NCI-H2171 treated with DMSO at 0.1 percent for 48 hours (cell line): ENCODE data around the gene STXBP5.
A peak's percentile ranks its signal among the peaks of the same experiment; 100 is the strongest.

Experiments
- DNase-seq: peaks from one replicate; lab custom pipeline; 2025; lab: John Stamatoyannopoulos, UW

Gene STXBP5

GRCh38 chr6:147211349-147211748 lies 7.1 kb downstream of the STXBP5 start:
- no peak for DNase-seq

GRCh38 chr6:147211831-147212230 lies 7.6 kb downstream of the STXBP5 start:
- no peak for DNase-seq

- DNase-seq, result peak; percentile 53
Observed at GRCh38 chr6:147212622-147213021, 8.4 kb downstream of the STXBP5 start.

GRCh38 chr6:147213772-147214171 lies 9.6 kb downstream of the STXBP5 start:
- no peak for DNase-seq

GRCh38 chr6:147214248-147215227 lies 10.3 kb downstream of the STXBP5 start:
- DNase-seq, result no peak

GRCh38 chr6:147216915-147217314 lies 12.7 kb downstream of the STXBP5 start:
- DNase-seq, result no peak

- no peak for DNase-seq
Observed at GRCh38 chr6:147217840-147218404, 13.7 kb downstream of the STXBP5 start.

- DNase-seq, result no peak
Observed at GRCh38 chr6:147218797-147219196, 14.6 kb downstream of the STXBP5 start.

GRCh38 chr6:147219463-147219862 lies 15.2 kb downstream of the STXBP5 start:
- DNase-seq, result no peak

GRCh38 chr6:147220345-147220744 lies 16.1 kb downstream of the STXBP5 start:
- DNase-seq, result no peak

- no peak for DNase-seq
Observed at GRCh38 chr6:147221739-147222138, 17.5 kb downstream of the STXBP5 start.

GRCh38 chr6:147222160-147222838 lies 18.1 kb downstream of the STXBP5 start:
- no peak for DNase-seq

- peak; percentile 12 for DNase-seq
Observed at GRCh38 chr6:147223736-147224135, 19.5 kb downstream of the STXBP5 start.

- DNase-seq, result no peak
Observed at GRCh38 chr6:147226163-147226724, 22.0 kb downstream of the STXBP5 start.

- no peak for DNase-seq
Observed at GRCh38 chr6:147226877-147227276, 22.7 kb downstream of the STXBP5 start.

- DNase-seq, result no peak
Observed at GRCh38 chr6:147227770-147228320, 23.6 kb downstream of the STXBP5 start.

GRCh38 chr6:147231589-147231988 lies 27.4 kb downstream of the STXBP5 start:
- DNase-seq, result no peak

- no peak for DNase-seq
Observed at GRCh38 chr6:147234685-147235084, 30.5 kb downstream of the STXBP5 start.

- no peak for DNase-seq
Observed at GRCh38 chr6:147238164-147238563, 33.9 kb downstream of the STXBP5 start.

- no peak for DNase-seq
Observed at GRCh38 chr6:147238906-147239305, 34.7 kb downstream of the STXBP5 start.

GRCh38 chr6:147244832-147245231 lies 40.6 kb downstream of the STXBP5 start:
- DNase-seq, result no peak

- DNase-seq, result no peak
Observed at GRCh38 chr6:147245693-147246092, 41.5 kb downstream of the STXBP5 start.
